Measurements from ENCODE around the gene DNAJC8.

GRCh38 chr1:28162151-28162550, 70.7 kb downstream of the DNAJC8 start:
- TF ChIP-seq YY1 (IDR thresholded peaks at IDR 0.05; ENCODE audit: low read depth), result no peak
- TF ChIP-seq CTCF (IDR thresholded peaks at IDR 0.05), result no peak
